Caco-2 (cell line): ENCODE measurements around the gene PSKH1. TPM values are rescaled to one million over a fixed set of nuclear protein-coding genes. Genes with fewer than 3 reads are reported as not detected.

Experiments
- BruUV-seq: library from RNA; stranded (reverse); fragments of 400-500 nt; replicated peaks from 2 replicates; lab custom pipeline; 2021; lab: Mats Ljungman, UMichigan
- CTCF ChIA-PET: fragments of 300-600 bp; sonication (Branson Sonifier 250); formaldehyde crosslinking; loops from one replicate; lab custom pipeline; 2022; ENCODE audit warnings: antibody characterized with exemption; lab: Charles Lee
- POLR2A ChIA-PET: fragments of 300-600 bp; sonication (Branson Sonifier 250); formaldehyde crosslinking; loops from one replicate; lab custom pipeline; 2022; ENCODE audit warnings: antibody characterized with exemption; lab: Charles Lee
- DNase-seq, 2 experiments: peaks; one replicate each; pipeline versions ENCODE4 v3.0.0 to v3.0.0-alpha.2; 2020 to 2022
- H3K27me3 ChIP-seq: replicated peaks from 2 replicates; pipeline ENCODE4 v1.6.0; 2011; ENCODE audit warnings: low read length; ENCODE audit not compliant: control insufficient read depth, insufficient read depth
- H3K36me3 ChIP-seq: 2 replicates; pipeline ENCODE4 v1.5.1; 2011; ENCODE audit warnings: low read length; ENCODE audit not compliant: control insufficient read depth, insufficient read depth
- H3K4me1 ChIP-seq: fragments of 250-450 bp; sonication (Bioruptor Pico); 2 replicates; pipeline ENCODE4 v1.5.1; 2020; ENCODE audit warnings: mild to moderate bottlenecking
- H3K4me3 ChIP-seq: 2 replicates; pipeline ENCODE4 v1.5.1; 2011; ENCODE audit warnings: low read depth, mild to moderate bottlenecking, control low read depth, low read length
- H3K9me3 ChIP-seq: fragments of 250-450 bp; sonication (Bioruptor Pico); 2 replicates; pipeline ENCODE4 v1.5.1; 2020; ENCODE audit warnings: mild to moderate bottlenecking, moderate library complexity
- H3K27ac Mint-ChIP-seq: one replicate; pipeline ENCODE4 v1.8.0; 2022; ENCODE audit warnings: mixed read lengths; ENCODE audit not compliant: unreplicated experiment
- H3K27me3 Mint-ChIP-seq: one replicate; pipeline ENCODE4 v1.8.0; 2022; ENCODE audit warnings: mixed read lengths; ENCODE audit not compliant: insufficient read depth, unreplicated experiment
- H3K36me3 Mint-ChIP-seq: one replicate; pipeline ENCODE4 v1.8.0; 2022; ENCODE audit warnings: mild to moderate bottlenecking, mixed read lengths; ENCODE audit not compliant: insufficient read depth, unreplicated experiment
- H3K4me1 Mint-ChIP-seq: one replicate; pipeline ENCODE4 v1.8.0; 2022; ENCODE audit warnings: low read depth, mixed read lengths; ENCODE audit not compliant: unreplicated experiment
- H3K4me3 Mint-ChIP-seq: one replicate; pipeline ENCODE4 v1.8.0; 2022; ENCODE audit warnings: mild to moderate bottlenecking, moderate library complexity, mixed read lengths; ENCODE audit not compliant: unreplicated experiment
- H3K9me3 Mint-ChIP-seq: one replicate; pipeline ENCODE4 v1.8.0; 2022; ENCODE audit warnings: mixed read lengths; ENCODE audit not compliant: unreplicated experiment
- intact Hi-C: fragments of 100-400 bp; cut with micrococcal nuclease; formaldehyde crosslinking; loops from one replicate; pipeline ENCODE4 v1.10.0; 2022; ENCODE audit not compliant: unreplicated experiment
- total RNA-seq: library from RNA; stranded (reverse); gene quantifications from 2 replicates; pipeline ENCODE4 v1.2.3, GENCODE V29; 2022
- TF ChIP-seq, protein P1 (sequence below), 2 experiments: fragments of 200-600 bp in 1 of 2; IDR thresholded peaks; 1 replicate in 1 of 2; 2 replicates in 1 of 2; pipeline versions ENCODE4 v1.5.1 to v1.8.0; 2011 to 2022; ENCODE audit warnings: antibody characterized with exemption in 1 of 2, control low read depth in 1 of 2, inconsistent platforms in 1 of 2, low read depth in 1 of 2, low read length in 1 of 2, mild to moderate bottlenecking in 1 of 2, moderate library complexity in 1 of 2; ENCODE audit not compliant: insufficient read depth in 1 of 2, severe bottlenecking in 1 of 2, unreplicated experiment in 1 of 2

The PSKH1 gene
- total RNA-seq, 1 experiment from 2014 or later = 41.3 TPM

DNA sequence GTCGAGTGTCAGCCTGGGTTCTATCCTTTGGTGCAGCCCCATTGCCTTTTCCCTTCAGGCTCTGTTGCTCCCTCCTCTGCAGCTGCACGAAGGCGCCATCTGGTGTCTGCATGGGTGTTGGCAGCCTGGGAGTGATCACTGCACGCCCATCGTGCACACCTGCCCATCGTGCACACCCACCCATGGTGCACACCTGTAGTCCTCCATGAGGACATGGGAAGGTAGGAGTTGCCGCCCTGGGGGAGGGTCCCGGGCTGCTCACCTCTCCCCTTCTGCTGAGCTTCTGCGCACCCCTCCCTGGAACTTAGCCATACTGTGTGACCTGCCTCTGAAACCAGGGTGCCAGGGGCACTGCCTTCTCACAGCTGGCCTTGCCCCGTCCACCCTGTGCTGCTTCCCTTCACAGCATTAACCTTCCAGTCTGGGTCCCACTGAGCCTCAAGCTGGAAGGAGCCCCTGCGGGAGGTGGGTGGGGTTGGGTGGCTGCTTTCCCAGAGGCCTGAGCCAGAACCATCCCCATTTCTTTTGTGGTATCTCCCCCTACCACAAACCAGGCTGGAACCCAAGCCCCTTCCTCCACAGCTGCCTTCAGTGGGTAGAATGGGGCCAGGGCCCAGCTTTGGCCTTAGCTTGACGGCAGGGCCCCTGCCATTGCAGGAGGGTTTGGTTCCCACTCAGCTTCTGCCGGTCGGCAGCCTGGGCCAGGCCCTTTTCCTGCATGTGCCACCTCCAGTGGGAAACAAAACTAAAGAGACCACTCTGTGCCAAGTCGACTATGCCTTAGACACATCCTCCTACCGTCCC, 35.7 kb downstream of the PSKH1 start:
- CTCF ChIA-PET = interaction anchor here (0.8 to 2.3 kb wide), 3 partner anchors 13 to 112 kb away, joined by 3 to 9 read pairs (median 3); no protein-coding TSS in a partner anchor

DNA sequence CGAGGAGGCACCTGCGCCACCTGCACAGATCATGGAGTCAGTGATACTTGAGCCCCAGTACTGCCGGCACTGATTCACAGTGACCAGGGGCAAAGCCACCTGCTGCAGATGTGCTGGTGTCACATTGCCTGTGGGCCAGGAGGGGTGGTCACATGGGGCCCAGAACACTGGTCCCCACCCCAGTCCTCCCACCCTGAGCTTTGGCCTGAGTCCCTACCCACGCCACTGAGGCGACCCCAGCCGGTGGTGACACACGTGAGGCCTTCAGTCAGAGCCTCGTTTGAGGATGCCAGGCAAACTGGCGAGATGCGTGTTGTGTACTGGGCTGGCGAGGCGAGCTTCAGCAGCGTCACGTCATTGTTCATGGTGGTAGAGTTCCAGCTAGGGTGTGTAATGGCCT, 37.1 kb downstream of the PSKH1 start:
- Histone ChIP-seq H3K4me1 (peaks cover 11% of the 10 kb centered on the region), H3K9me3 (no peaks in the 10 kb centered on the region), H3K4me3 (no peak overlapping the region), H3K27me3 (no peaks in the 10 kb centered on the region), H3K36me3 (peaks cover 8% of the 10 kb centered on the region)
- POLR2A ChIA-PET = no interaction called here
- Mint-ChIP-seq H3K27me3 (no peaks in the 10 kb centered on the region), H3K9me3 (no peaks in the 10 kb centered on the region), H3K27ac (no peak overlapping the region), H3K4me1 (peaks cover 16% of the 10 kb centered on the region), H3K4me3 (no peak overlapping the region), H3K36me3 (peaks cover 40% of the 10 kb centered on the region)
- no TSS peak for BruUV-seq
- intact Hi-C loops = loop anchor here (10.0 kb wide), 1 partner anchor 405 kb away; the partner anchor contains the start of gene RIPOR1
- CTCF ChIA-PET = interaction anchor here (0.9 to 2.3 kb wide), 3 partner anchors 47 to 114 kb away, joined by 3 to 11 read pairs (median 9); no protein-coding TSS in a partner anchor
- TF ChIP-seq, protein P1, sequence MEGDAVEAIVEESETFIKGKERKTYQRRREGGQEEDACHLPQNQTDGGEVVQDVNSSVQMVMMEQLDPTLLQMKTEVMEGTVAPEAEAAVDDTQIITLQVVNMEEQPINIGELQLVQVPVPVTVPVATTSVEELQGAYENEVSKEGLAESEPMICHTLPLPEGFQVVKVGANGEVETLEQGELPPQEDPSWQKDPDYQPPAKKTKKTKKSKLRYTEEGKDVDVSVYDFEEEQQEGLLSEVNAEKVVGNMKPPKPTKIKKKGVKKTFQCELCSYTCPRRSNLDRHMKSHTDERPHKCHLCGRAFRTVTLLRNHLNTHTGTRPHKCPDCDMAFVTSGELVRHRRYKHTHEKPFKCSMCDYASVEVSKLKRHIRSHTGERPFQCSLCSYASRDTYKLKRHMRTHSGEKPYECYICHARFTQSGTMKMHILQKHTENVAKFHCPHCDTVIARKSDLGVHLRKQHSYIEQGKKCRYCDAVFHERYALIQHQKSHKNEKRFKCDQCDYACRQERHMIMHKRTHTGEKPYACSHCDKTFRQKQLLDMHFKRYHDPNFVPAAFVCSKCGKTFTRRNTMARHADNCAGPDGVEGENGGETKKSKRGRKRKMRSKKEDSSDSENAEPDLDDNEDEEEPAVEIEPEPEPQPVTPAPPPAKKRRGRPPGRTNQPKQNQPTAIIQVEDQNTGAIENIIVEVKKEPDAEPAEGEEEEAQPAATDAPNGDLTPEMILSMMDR (IDR thresholded peaks at IDR 0.05; ENCODE audit: insufficient read depth in 1 of 2, low read depth in 1 of 2, low read length in 1 of 2, severe bottlenecking in 1 of 2, unreplicated experiment in 1 of 2) = no peak
- no peak for DNase-seq

More for the DNA sequence above, 35.7 kb downstream of the PSKH1 start:
- Histone ChIP-seq H3K36me3 (peaks cover 8% of the 10 kb centered on the region), H3K4me1 (peaks cover under 1% of the 10 kb centered on the region; the same call in 1 of the 2 replicates), H3K27me3 (no peaks in the 10 kb centered on the region), H3K9me3 (no peaks in the 10 kb centered on the region), H3K4me3 (no peak overlapping the region)
- TF ChIP-seq, protein P1 (IDR thresholded peaks at IDR 0.05; ENCODE audit: insufficient read depth in 1 of 2, low read depth in 1 of 2, low read length in 1 of 2, severe bottlenecking in 1 of 2, unreplicated experiment in 1 of 2) = peak; percentile 82 to 98
- peaks cover 29% of the 10 kb centered on the region for H3K36me3 Mint-ChIP-seq
- H3K4me1 Mint-ChIP-seq = peaks cover 1% of the 10 kb centered on the region
- H3K27ac Mint-ChIP-seq = no peak overlapping the region
- intact Hi-C loops = loop anchor here (1.0 kb wide), 3 partner anchors 45 to 256 kb away; no protein-coding TSS in a partner anchor
- peak; percentile 85 to 88 for DNase-seq
- H3K4me3 Mint-ChIP-seq = no peak overlapping the region
- TSS peak; percentile 14 for BruUV-seq
- no peaks in the 10 kb centered on the region for H3K27me3 Mint-ChIP-seq
- no peaks in the 10 kb centered on the region for H3K9me3 Mint-ChIP-seq
- POLR2A ChIA-PET = no interaction called here

DNA sequence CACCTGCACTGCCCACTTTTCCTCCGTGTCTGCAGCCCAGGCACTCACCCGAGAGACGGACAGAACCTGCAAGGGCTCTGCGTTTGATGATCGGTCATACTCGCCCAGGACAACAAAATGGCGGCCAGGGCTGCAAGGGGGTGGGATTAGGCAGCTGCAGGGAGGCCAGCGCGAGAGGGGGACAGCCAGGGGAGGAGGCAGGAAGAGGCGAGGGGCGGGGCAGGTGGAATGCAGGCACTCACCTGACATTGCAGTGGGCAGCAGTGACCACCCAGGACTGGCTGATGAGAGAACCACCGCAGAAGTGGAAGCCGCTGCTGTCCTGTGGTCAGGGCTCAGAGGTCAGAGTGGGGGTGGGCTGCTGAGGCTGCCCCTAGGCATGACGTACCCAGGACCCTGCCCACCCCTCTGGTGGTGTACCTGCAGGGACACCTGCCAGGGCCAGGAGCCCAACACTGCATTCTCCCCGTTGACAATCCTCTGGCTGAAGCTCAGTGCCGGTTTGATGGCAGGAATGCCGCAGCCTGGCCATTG, 37.7 kb downstream of the PSKH1 start:
- H3K4me1 ChIP-seq = peaks cover 11% of the 10 kb centered on the region
- ChIA-PET CTCF (interaction anchor here (0.9 to 1.9 kb wide), 2 partner anchors 48 to 114 kb away, joined by 3 to 11 read pairs; no protein-coding TSS in a partner anchor), POLR2A (no interaction called here)
- H3K4me3 ChIP-seq = no peak overlapping the region
- H3K36me3 ChIP-seq = peaks cover 8% of the 10 kb centered on the region
- H3K27me3 ChIP-seq = no peaks in the 10 kb centered on the region
- Mint-ChIP-seq H3K27ac (no peak overlapping the region), H3K4me1 (peaks cover 17% of the 10 kb centered on the region), H3K9me3 (no peaks in the 10 kb centered on the region), H3K4me3 (no peak overlapping the region), H3K27me3 (no peaks in the 10 kb centered on the region), H3K36me3 (peaks cover 45% of the 10 kb centered on the region)
- DNase-seq = no peak
- TF ChIP-seq, protein P1 (IDR thresholded peaks at IDR 0.05; ENCODE audit: insufficient read depth in 1 of 2, low read depth in 1 of 2, low read length in 1 of 2, severe bottlenecking in 1 of 2, unreplicated experiment in 1 of 2) = no peak
- intact Hi-C loops = loop anchor here (10.0 kb wide), 1 partner anchor 406 kb away; the partner anchor contains the start of gene RIPOR1
- BruUV-seq = no TSS peak
- H3K9me3 ChIP-seq = no peaks in the 10 kb centered on the region
